K562 (cell line): ENCODE results near the gene WASF3. TPM values are rescaled to one million over a fixed set of nuclear protein-coding genes. Genes with fewer than 3 reads are reported as not detected.

Experiments used
- ATAC-seq: fragments of 200-7000 bp; cut with Tn5 transposase; 3 replicates; pipeline ENCODE4 v1.9.1; 2020; ENCODE audit warnings: moderate library complexity
- BruUV-seq: library from RNA; stranded (reverse); fragments of 400-500 nt; replicated peaks from 2 replicates; lab custom pipeline; 2021; lab: Mats Ljungman, UMichigan
- CTCF ChIA-PET: fragments of 300-600 bp; formaldehyde crosslinking; extraction: SDS; loops from one replicate; lab custom pipeline; 2021; ENCODE audit warnings: low intra/inter-chr PET ratio; lab: Yijun Ruan, JAX
- POLR2A ChIA-PET: fragments of 300-600, 350-650 bp; sonication (Branson Sonifier 250); formaldehyde crosslinking; extraction: SDS; loops from one replicate; lab custom pipeline; 2021; ENCODE audit warnings: antibody characterized with exemption, inconsistent platforms; lab: Yijun Ruan, JAX
- DNase-seq, 4 experiments: peaks; one replicate each; pipeline versions ENCODE4 v3.0.0 to v3.0.0-alpha.2; 2011 to 2018; ENCODE audit warnings: low spot score in 3 of 4, mixed read lengths in 3 of 4; ENCODE audit errors: extremely low read depth in 1 of 4
- FAIRE-seq: peaks from 2 replicates; lab custom pipeline; 2011; peaks lifted over from hg19 to GRCh38; lab: Jason Lieb, UNC
- H2AFZ ChIP-seq: 2 replicates; pipeline ENCODE4 v1.6.0; 2011; ENCODE audit warnings: low read depth, low read length, control low read depth, inconsistent platforms
- H3K27ac ChIP-seq: fragments of 200-600 bp; 3 replicates; pipeline ENCODE4 v1.8.0; 2011; ENCODE audit warnings: low read depth, mild to moderate bottlenecking, control low read depth, inconsistent platforms, low read length, moderate library complexity, mixed read lengths; ENCODE audit errors: extremely low read depth
- H3K27me3 ChIP-seq, 2 experiments: fragments of 300-600 bp in 1 of 2; 2 replicates in 1 of 2; 3 replicates in 1 of 2; pipeline versions ENCODE4 v1.6.0 to v1.8.0; 2011; ENCODE audit warnings: inconsistent platforms in 2 of 2, low read length in 2 of 2, mild to moderate bottlenecking in 1 of 2, mixed read lengths in 1 of 2, moderate library complexity in 1 of 2; ENCODE audit not compliant: control insufficient read depth in 2 of 2, insufficient read depth in 2 of 2
- H3K36me3 ChIP-seq: fragments of 300-600 bp; 3 replicates; pipeline ENCODE4 v1.8.0; 2011; ENCODE audit warnings: mild to moderate bottlenecking, low read length, inconsistent platforms; ENCODE audit not compliant: control insufficient read depth, insufficient read depth
- H3K4me1 ChIP-seq, 2 experiments: fragments of 200-600 bp in 1 of 2; replicated peaks in 1 of 2; 2 replicates in 1 of 2; 3 replicates in 1 of 2; pipeline versions ENCODE4 v1.5.1 to v1.8.0; 2011; ENCODE audit warnings: inconsistent platforms in 2 of 2, low read length in 2 of 2, mild to moderate bottlenecking in 1 of 2, mixed read lengths in 1 of 2, moderate library complexity in 1 of 2; ENCODE audit not compliant: control insufficient read depth in 2 of 2, insufficient read depth in 2 of 2
- H3K4me2 ChIP-seq: 2 replicates; pipeline ENCODE4 v1.6.1; 2011; ENCODE audit warnings: low read length, control low read depth, inconsistent platforms, mixed read lengths; ENCODE audit not compliant: insufficient read depth
- H3K4me3 ChIP-seq: fragments of 200-600 bp; sonication (generic), shearing (Covaris generic); 2 replicates; pipeline ENCODE4 v1.5.1; 2016; ENCODE audit warnings: control low read depth, inconsistent platforms
- H3K79me2 ChIP-seq: fragments of 200-600 bp; 3 replicates; pipeline ENCODE4 v1.8.0; 2011; ENCODE audit warnings: low read length, inconsistent platforms; ENCODE audit not compliant: control insufficient read depth, insufficient read depth
- H3K9ac ChIP-seq, 2 experiments: 2 replicates each; pipeline versions ENCODE4 v1.6.0 to v1.6.1; 2011; ENCODE audit warnings: low read depth in 2 of 2, low read length in 2 of 2, control low read depth in 1 of 2, inconsistent platforms in 1 of 2, mild to moderate bottlenecking in 1 of 2, mixed read lengths in 1 of 2; ENCODE audit not compliant: insufficient read depth in 1 of 2
- H3K9me1 ChIP-seq: one replicate; pipeline ENCODE4 v1.6.0; 2011; ENCODE audit warnings: inconsistent platforms, mild to moderate bottlenecking, low read length, moderate library complexity; ENCODE audit not compliant: control insufficient read depth, insufficient read depth
- H3K9me3 ChIP-seq: replicated peaks from 2 replicates; pipeline ENCODE4 v1.5.1; 2011; ENCODE audit warnings: low read depth, low read length, inconsistent platforms; ENCODE audit not compliant: control insufficient read depth, insufficient read depth
- H4K20me1 ChIP-seq: replicated peaks from 2 replicates; pipeline ENCODE4 v1.6.1; 2011; ENCODE audit warnings: low read length, inconsistent platforms, mixed read lengths; ENCODE audit not compliant: control insufficient read depth, insufficient read depth
- DPF2 ChIP-seq: fragments of 450-650 bp; IDR thresholded peaks from 2 replicates; pipeline ENCODE4 v1.6.1; 2016
- GATAD2A ChIP-seq: fragments of 450-650 bp; IDR thresholded peaks from 2 replicates; pipeline ENCODE4 v1.6.1; 2017
- GATAD2B ChIP-seq: fragments of 450-650 bp; IDR thresholded peaks from 2 replicates; pipeline ENCODE4 v1.6.1; 2017; ENCODE audit warnings: mild to moderate bottlenecking, borderline replicate concordance
- ILF3 ChIP-seq: fragments of 450-650 bp; IDR thresholded peaks from 2 replicates; pipeline ENCODE4 v1.6.1; 2018; ENCODE audit warnings: antibody characterized with exemption, mild to moderate bottlenecking, moderate library complexity, borderline replicate concordance
- KLF6 ChIP-seq: fragments of 250-450 bp; sonication (Bioruptor Pico); IDR thresholded peaks from 2 replicates; pipeline ENCODE4 v1.4.0; 2020; ENCODE audit warnings: mild to moderate bottlenecking, moderate library complexity, borderline replicate concordance
- MCM2 ChIP-seq: fragments of 450-650 bp; IDR thresholded peaks from 2 replicates; pipeline ENCODE4 v1.6.1; 2017; ENCODE audit warnings: low read depth, mild to moderate bottlenecking
- MEF2D ChIP-seq: conservative IDR thresholded peaks from 2 replicates; pipeline ENCODE4 v1.6.1; 2016; ENCODE audit warnings: low read depth, missing genetic modification characterization, missing compliant biosample characterization
- PHF20 ChIP-seq: fragments of 450-650 bp; IDR thresholded peaks from 2 replicates; pipeline ENCODE4 v1.6.1; 2018; ENCODE audit not compliant: partially characterized antibody
- POLR2AphosphoS2 ChIP-seq: IDR thresholded peaks from 2 replicates; pipeline ENCODE4 v1.6.1; 2012; ENCODE audit warnings: low read length, improper control_type of control experiment
- PYGO2 ChIP-seq: fragments of 450-650 bp; IDR thresholded peaks from 2 replicates; pipeline ENCODE4 v1.6.1; 2016; ENCODE audit warnings: mild to moderate bottlenecking, missing genetic modification characterization, moderate library complexity, missing compliant biosample characterization
- RBM15 ChIP-seq: fragments of 200-400 bp; formaldehyde crosslinking; IDR thresholded peaks from 2 replicates; pipeline ENCODE4 v1.6.1; 2018; ENCODE audit warnings: mild to moderate bottlenecking, low read length, moderate library complexity; ENCODE audit not compliant: insufficient read depth
- RCOR1 ChIP-seq, 2 experiments: IDR thresholded peaks; 2 replicates each; pipeline ENCODE4 v1.6.1; 2012; ENCODE audit warnings: low read depth in 2 of 2, low read length in 2 of 2, borderline replicate concordance in 1 of 2, improper control_type of control experiment in 1 of 2
- TAF15 ChIP-seq: fragments of 200-400 bp; formaldehyde crosslinking; IDR thresholded peaks from 2 replicates; pipeline ENCODE4 v1.6.1; 2017; ENCODE audit warnings: mild to moderate bottlenecking, low read depth, low read length, moderate library complexity
- ZBTB1 ChIP-seq: sonication (generic); formaldehyde crosslinking; IDR thresholded peaks from 2 replicates; pipeline ENCODE4 v1.8.1; 2023; ENCODE audit warnings: missing genetic modification reagents, low read depth, mild to moderate bottlenecking, borderline replicate concordance
- WGBS: fragments of 100-300 bp; shearing (Covaris generic); methylation state at CpG from one replicate; pipeline ENCODE4 v1.1.6; 2016; ENCODE audit warnings: low coverage, mixed read lengths; ENCODE audit not compliant: insufficient coverage; ENCODE audit errors: missing lambda C conversion rate; 5-methylcytosine and 5-hydroxymethylcytosine counted together
- in situ Hi-C: fragments of 300-500 bp; cut with MboI; formaldehyde crosslinking; loops from 4 replicates; pipeline ENCODE4 v1.15.0; 2018; ENCODE audit warnings: inconsistent platforms, mixed read lengths
- intact Hi-C: fragments of 100-400 bp; cut with micrococcal nuclease; formaldehyde crosslinking; loops from 2 replicates; pipeline ENCODE4 v1.14.2; 2022
- polyA plus RNA-seq, 8 experiments: library from polyadenylated mRNA; depleted of rRNA in 4 of 8; stranded (reverse) in 5 of 8; unstranded in 3 of 8; fragments of >200 nt; fragmentation: Nextera tagmentation in 2 of 8; fragmentation: Illumina TruSeq in 1 of 8; extraction: Ambion mirVana in 2 of 8; extraction: Trizol in 1 of 8; gene quantifications; 2 replicates each; pipeline versions ENCODE4 v1.2.1 to v1.2.3, GENCODE V29; 2011 to 2014; ENCODE audit warnings: inconsistent platforms in 1 of 8, missing spikeins in 1 of 8
- total RNA-seq, 7 experiments: library from RNA; depleted of rRNA in 6 of 7; stranded (reverse); fragments of >200 nt in 6 of 7; fragmentation: Illumina TruSeq in 2 of 7; extraction: Trizol in 2 of 7; gene quantifications; 2 replicates each; pipeline versions ENCODE4 v1.2.1 to v1.2.3, GENCODE V29; 2011 to 2021; ENCODE audit warnings: low replicate concordance in 1 of 7
- TF ChIP-seq, protein P1 (sequence below): fragments of 450-650 bp; formaldehyde crosslinking; IDR thresholded peaks from 2 replicates; pipeline ENCODE4 v1.4.0; 2022; ENCODE audit warnings: missing genetic modification characterization

The WASF3 gene
- total and polyA plus RNA-seq, 9 of the 15 experiments (the other 6 are each of a cell fraction or from before 2014, with no cell fraction given), result 0.04 to 0.43 (median 0.11) TPM

DNA sequence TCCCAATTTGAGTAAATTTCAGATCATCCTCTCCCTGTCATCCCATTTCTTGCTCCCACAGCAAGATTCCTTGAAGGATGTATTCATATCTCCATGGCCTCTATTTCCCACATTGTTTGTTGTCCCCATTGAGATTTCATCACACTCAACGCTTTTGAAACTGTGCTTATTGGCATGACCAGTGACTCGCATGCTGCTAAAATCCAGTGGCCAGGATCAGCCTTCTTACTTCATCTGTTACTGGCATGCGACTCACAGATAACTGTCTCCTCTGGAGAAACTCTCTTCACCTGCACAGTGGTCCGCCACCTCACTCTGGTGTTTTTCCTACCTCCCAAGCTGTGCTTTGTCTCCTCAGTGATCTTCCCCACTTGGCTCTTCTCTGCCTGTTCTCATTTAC is 95.8 kb downstream of the WASF3 start:
- no TSS peak for BruUV-seq
- no peak for FAIRE-seq
- Histone ChIP-seq H3K79me2 (no peaks in the 10 kb centered on the region), H3K9me3 (no peaks in the 10 kb centered on the region), H3K4me2 (no peak overlapping the region), H4K20me1 (no peaks in the 10 kb centered on the region), H3K9ac (no peak overlapping the region), H3K27me3 (no peaks in the 10 kb centered on the region), H3K9me1 (no peaks in the 10 kb centered on the region), H3K36me3 (no peaks in the 10 kb centered on the region), H2AFZ (no peak overlapping the region), H3K4me3 (no peak overlapping the region), H3K4me1 (no peaks in the 10 kb centered on the region), H3K27ac (no peak overlapping the region)
- in situ Hi-C loops, result no loop called here
- ATAC-seq, result no peak
- no peak for DNase-seq
- 2% methylated on average over 4 of the region's 4 CpGs for WGBS
- TF ChIP-seq PYGO2 (tag), result no peak
- TF ChIP-seq KLF6 (CRISPR knock-in tag), result no peak
- TF ChIP-seq DPF2, result no peak
- TF ChIP-seq RBM15, result no peak
- TF ChIP-seq PHF20, result no peak
- TF ChIP-seq MCM2, result no peak
- no peak for TF ChIP-seq GATAD2B
- TF ChIP-seq MEF2D (tag), result no peak
- no peak for TF ChIP-seq POLR2AphosphoS2
- TF ChIP-seq GATAD2A, result no peak
- no peak for TF ChIP-seq TAF15
- no peak for TF ChIP-seq ZBTB1
- TF ChIP-seq ILF3, result no peak
- TF ChIP-seq, protein P1, sequence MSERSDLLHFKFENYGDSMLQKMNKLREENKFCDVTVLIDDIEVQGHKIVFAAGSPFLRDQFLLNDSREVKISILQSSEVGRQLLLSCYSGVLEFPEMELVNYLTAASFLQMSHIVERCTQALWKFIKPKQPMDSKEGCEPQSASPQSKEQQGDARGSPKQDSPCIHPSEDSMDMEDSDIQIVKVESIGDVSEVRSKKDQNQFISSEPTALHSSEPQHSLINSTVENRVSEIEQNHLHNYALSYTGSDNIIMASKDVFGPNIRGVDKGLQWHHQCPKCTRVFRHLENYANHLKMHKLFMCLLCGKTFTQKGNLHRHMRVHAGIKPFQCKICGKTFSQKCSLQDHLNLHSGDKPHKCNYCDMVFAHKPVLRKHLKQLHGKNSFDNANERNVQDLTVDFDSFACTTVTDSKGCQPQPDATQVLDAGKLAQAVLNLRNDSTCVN (CRISPR knock-in tag), result no peak
- no peak for TF ChIP-seq RCOR1 (IDR thresholded peaks at IDR 0.05; ENCODE audit: borderline replicate concordance in 1 of 2, low read depth in 2 of 2, low read length in 2 of 2)
- POLR2A ChIA-PET, result no interaction called here
- CTCF ChIA-PET, result no interaction called here
- intact Hi-C loops, result no loop called here
